WTC11 (cell line): ENCODE results near the gene LITAFD. TPM values are rescaled to one million over a fixed set of nuclear protein-coding genes. Genes with fewer than 3 reads are reported as not detected.

Experiments used
- ATAC-seq: fragments of 200-7000 bp; cut with Tn5 transposase; 2 replicates; pipeline ENCODE4 v1.10.0; 2021; ENCODE audit warnings: mild to moderate bottlenecking, moderate library complexity
- CTCF ChIA-PET: fragments of 300-600 bp; sonication (Branson Sonifier 250); formaldehyde crosslinking; loops from one replicate; lab custom pipeline; 2021; ENCODE audit warnings: antibody characterized with exemption; lab: Charles Lee
- POLR2A ChIA-PET: fragments of 350-600 bp; sonication (Branson Sonifier 250); formaldehyde crosslinking; loops from one replicate; lab custom pipeline; 2021; ENCODE audit warnings: antibody characterized with exemption; lab: Charles Lee
- DNase-seq: peaks from one replicate; pipeline ENCODE4 v3.0.0; 2021; ENCODE audit warnings: low spot score
- H3K27ac Mint-ChIP-seq: 2 replicates; pipeline ENCODE4 v1.8.0; 2021; ENCODE audit warnings: mixed read lengths
- H3K27me3 Mint-ChIP-seq: 2 replicates; pipeline ENCODE4 v1.8.0; 2021; ENCODE audit warnings: low read depth, mild to moderate bottlenecking, moderate library complexity, mixed read lengths
- H3K36me3 Mint-ChIP-seq: 2 replicates; pipeline ENCODE4 v1.8.0; 2021; ENCODE audit warnings: mixed read lengths
- H3K4me1 Mint-ChIP-seq: 2 replicates; pipeline ENCODE4 v1.8.0; 2022; ENCODE audit warnings: mixed read lengths
- H3K4me3 Mint-ChIP-seq: 2 replicates; pipeline ENCODE4 v1.8.0; 2021; ENCODE audit warnings: mild to moderate bottlenecking, moderate library complexity, mixed read lengths
- H3K9me3 Mint-ChIP-seq: 2 replicates; pipeline ENCODE4 v1.8.0; 2021; ENCODE audit warnings: mixed read lengths
- CBFB ChIP-seq: sonication (generic); formaldehyde crosslinking; IDR thresholded peaks from 2 replicates; pipeline ENCODE4 v1.8.1; 2022; ENCODE audit warnings: mild to moderate bottlenecking, low read depth, missing genetic modification reagents
- CREM ChIP-seq: sonication (generic); formaldehyde crosslinking; IDR thresholded peaks from 2 replicates; pipeline ENCODE4 v1.8.1; 2022; ENCODE audit warnings: mild to moderate bottlenecking, missing genetic modification reagents, moderate library complexity
- FOXK1 ChIP-seq: sonication (generic); formaldehyde crosslinking; IDR thresholded peaks from 2 replicates; pipeline ENCODE4 v1.8.0; 2022; ENCODE audit warnings: mild to moderate bottlenecking, moderate library complexity, missing genetic modification reagents
- FOXP4 ChIP-seq: sonication (generic); formaldehyde crosslinking; IDR thresholded peaks from 2 replicates; pipeline ENCODE4 v1.8.0; 2022; ENCODE audit warnings: mild to moderate bottlenecking, missing genetic modification reagents
- GABPB1 ChIP-seq: sonication (generic); formaldehyde crosslinking; IDR thresholded peaks from 2 replicates; pipeline ENCODE4 v1.8.1; 2023; ENCODE audit warnings: mild to moderate bottlenecking, missing genetic modification reagents
- HMGXB4 ChIP-seq: sonication (generic); formaldehyde crosslinking; IDR thresholded peaks from 2 replicates; pipeline ENCODE4 v1.8.1; 2023; ENCODE audit warnings: mild to moderate bottlenecking, moderate library complexity, missing genetic modification reagents
- IRF2 ChIP-seq: sonication (generic); formaldehyde crosslinking; IDR thresholded peaks from 2 replicates; pipeline ENCODE4 v1.8.0; 2022; ENCODE audit warnings: low read depth, missing genetic modification reagents, borderline replicate concordance
- MAX ChIP-seq: sonication (generic); formaldehyde crosslinking; IDR thresholded peaks from 2 replicates; pipeline ENCODE4 v1.8.0; 2022; ENCODE audit warnings: mild to moderate bottlenecking, missing genetic modification reagents
- NFATC4 ChIP-seq: fragments of 250-450 bp; sonication (Bioruptor Pico); IDR thresholded peaks from 2 replicates; pipeline ENCODE4 v1.9.0; 2021; ENCODE audit warnings: mild to moderate bottlenecking
- RORB ChIP-seq: fragments of 250-450 bp; sonication (Bioruptor Pico); IDR thresholded peaks from 2 replicates; pipeline ENCODE4 v1.9.0; 2021; ENCODE audit warnings: mild to moderate bottlenecking
- SMAD4 ChIP-seq: sonication (generic); formaldehyde crosslinking; IDR thresholded peaks from 2 replicates; pipeline ENCODE4 v1.8.0; 2022; ENCODE audit warnings: mild to moderate bottlenecking, missing genetic modification reagents
- USF1 ChIP-seq: sonication (generic); formaldehyde crosslinking; IDR thresholded peaks from 2 replicates; pipeline ENCODE4 v1.8.0; 2022; ENCODE audit warnings: mild to moderate bottlenecking, missing genetic modification reagents
- ZMAT4 ChIP-seq: fragments of 250-450 bp; sonication (Bioruptor Pico); IDR thresholded peaks from 2 replicates; pipeline ENCODE4 v1.9.0; 2021; ENCODE audit warnings: mild to moderate bottlenecking
- ZNF263 ChIP-seq: sonication (generic); formaldehyde crosslinking; IDR thresholded peaks from 2 replicates; pipeline ENCODE4 v1.8.1; 2022; ENCODE audit warnings: low read depth, mild to moderate bottlenecking, moderate library complexity, missing genetic modification reagents
- total RNA-seq: library from RNA; stranded (reverse); gene quantifications from 3 replicates; pipeline ENCODE4 v1.2.3, GENCODE V29; 2021
- TF ChIP-seq, protein P1 (sequence below): fragments of 250-450 bp; sonication (Bioruptor Pico); conservative IDR thresholded peaks from 2 replicates; pipeline ENCODE4 v1.9.0; 2021; ENCODE audit warnings: mild to moderate bottlenecking

LITAFD gene
- total RNA-seq, 1 experiment from 2014 or later = not detected

GRCh38 chr16:8862309-8863130 is 19.6 kb upstream of the LITAFD start (continued):
- TF ChIP-seq, protein P1, sequence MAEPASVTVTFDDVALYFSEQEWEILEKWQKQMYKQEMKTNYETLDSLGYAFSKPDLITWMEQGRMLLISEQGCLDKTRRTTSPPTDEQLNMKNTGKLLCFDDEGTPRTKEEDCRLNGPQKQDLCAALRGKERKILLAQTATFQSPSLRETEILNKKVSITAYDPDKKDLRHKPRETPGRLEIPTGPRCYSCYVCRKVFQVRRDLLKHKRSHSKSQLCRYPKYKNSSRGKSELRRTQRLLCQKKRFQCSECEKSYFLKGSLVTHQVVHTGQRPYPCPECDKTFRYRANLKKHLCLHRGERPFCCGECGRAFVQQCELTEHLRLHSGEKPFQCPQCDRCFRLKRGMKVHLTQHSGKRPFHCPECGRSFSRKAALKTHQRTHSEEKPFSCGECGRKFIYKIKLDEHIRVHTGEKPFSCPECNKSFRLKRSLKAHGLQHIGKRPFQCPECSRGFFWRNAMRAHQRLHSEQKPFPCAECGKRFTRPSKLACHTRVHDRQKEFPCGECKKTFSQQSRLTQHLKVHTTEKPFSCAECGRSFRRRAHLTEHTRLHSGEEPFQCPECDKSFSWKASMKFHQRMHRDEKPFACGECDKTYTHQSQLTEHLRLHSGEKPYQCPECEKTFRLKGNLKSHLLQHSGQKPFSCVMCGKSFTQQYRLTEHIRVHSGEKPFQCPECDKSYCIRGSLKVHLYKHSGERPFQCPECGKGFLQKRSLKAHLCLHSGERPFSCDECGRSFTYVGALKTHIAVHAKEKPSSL = no peak
- TF ChIP-seq FOXK1 (CRISPR knock-in tag) (no peak), SMAD4 (CRISPR knock-in tag) (no peak), RORB (CRISPR knock-in tag) (no peak), ZNF263 (CRISPR knock-in tag) (no peak), HMGXB4 (CRISPR knock-in tag) (no peak), NFATC4 (no peak), MAX (CRISPR knock-in tag) (no peak), ZMAT4 (CRISPR knock-in tag) (no peak), CREM (CRISPR knock-in tag) (no peak), CBFB (CRISPR knock-in tag) (no peak)

GRCh38 chr16:8863594-8864424 is 18.3 kb upstream of the LITAFD start:
- no peaks in the 10 kb centered on the region for H3K27me3 Mint-ChIP-seq
- H3K4me3 Mint-ChIP-seq = peak overlapping the region; percentile 18
- peak; percentile 45 for DNase-seq
- H3K36me3 Mint-ChIP-seq = peaks cover 9% of the 10 kb centered on the region
- ChIA-PET CTCF (interaction anchor here (0.7 to 2.8 kb wide), 16 partner anchors 8 to 276 kb away, joined by 3 to 16 read pairs (median 4); no protein-coding TSS in a partner anchor), POLR2A (interaction anchor here (0.5 to 1.3 kb wide), 4 partner anchors 12 to 228 kb away, joined by 3 to 5 read pairs (median 4); partner anchors contain the start of gene HAPSTR1)
- no peaks in the 10 kb centered on the region for H3K9me3 Mint-ChIP-seq
- peaks cover 60% of the 10 kb centered on the region for H3K4me1 Mint-ChIP-seq
- ATAC-seq = peak; percentile 11
- peak overlapping the region; percentile 59 for H3K27ac Mint-ChIP-seq
- peak; percentile 81 for TF ChIP-seq GABPB1 (CRISPR knock-in tag)
- no peak for TF ChIP-seq IRF2 (CRISPR knock-in tag)

DNA sequence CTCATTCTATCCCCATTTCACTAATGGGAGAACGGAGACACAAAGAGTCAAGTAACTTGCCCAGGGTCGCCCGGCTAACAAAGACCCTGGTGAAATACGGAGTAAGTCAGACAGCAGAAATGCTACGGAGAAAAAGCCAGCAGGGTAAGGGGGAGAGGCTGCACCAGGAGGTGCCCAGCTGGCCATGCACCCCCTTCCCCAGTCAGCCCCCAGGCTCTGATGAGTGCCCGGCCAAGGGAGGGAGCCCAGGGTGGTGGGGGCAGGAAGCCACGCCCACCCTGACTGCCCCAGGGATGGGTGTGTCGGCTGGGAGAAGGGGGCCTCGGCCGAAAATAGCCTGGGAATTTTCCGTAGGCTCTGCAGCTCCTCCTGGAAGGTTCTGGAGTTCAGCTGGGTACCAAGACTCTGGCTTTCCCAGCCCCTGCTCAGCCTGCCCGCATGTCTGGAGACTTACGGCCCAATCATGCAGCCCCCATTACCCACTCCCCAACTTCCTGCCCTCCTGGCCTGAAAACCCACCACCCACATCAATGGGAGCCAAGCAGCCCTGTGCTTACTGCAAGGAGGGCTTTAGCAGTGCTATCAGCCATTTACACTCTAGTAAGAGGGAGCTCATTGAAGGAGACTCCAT is 17.6 kb upstream of the LITAFD start:
- peak overlapping the region; percentile 96 for H3K27ac Mint-ChIP-seq
- H3K4me1 Mint-ChIP-seq = peaks cover 62% of the 10 kb centered on the region
- CTCF ChIA-PET = interaction anchor here (0.9 to 2.8 kb wide), 13 partner anchors 10 to 213 kb away, joined by 3 to 16 read pairs (median 5); no protein-coding TSS in a partner anchor
- peak overlapping the region; percentile 89 for H3K4me3 Mint-ChIP-seq
- H3K27me3 Mint-ChIP-seq = no peaks in the 10 kb centered on the region
- TF ChIP-seq FOXP4 (CRISPR knock-in tag) (no peak), USF1 (peak; percentile 22; the same call in 1 of the 2 replicates)
- TF ChIP-seq, all 79 proteins: peak for 1
- ATAC-seq = no peak
- no peak for DNase-seq
- no peaks in the 10 kb centered on the region for H3K9me3 Mint-ChIP-seq
- H3K36me3 Mint-ChIP-seq = peaks cover 3% of the 10 kb centered on the region
- POLR2A ChIA-PET = interaction anchor here (1.1 to 1.3 kb wide), 2 partner anchors 13 to 227 kb away, joined by 4 to 5 read pairs; partner anchors contain the start of gene HAPSTR1
